ENCODE results near the gene TSEN2.
A peak's percentile ranks its signal among the peaks of the same experiment; 100 is the strongest.
"Not testable (repeated sequence)": the region's sequence is repeated elsewhere in the genome, so short reads cannot be mapped to it uniquely, and the experiment has no call there.

The TSEN2 gene
- total RNA-seq = 28.8 to 39.1 reads per million in 2 experiments

DNA sequence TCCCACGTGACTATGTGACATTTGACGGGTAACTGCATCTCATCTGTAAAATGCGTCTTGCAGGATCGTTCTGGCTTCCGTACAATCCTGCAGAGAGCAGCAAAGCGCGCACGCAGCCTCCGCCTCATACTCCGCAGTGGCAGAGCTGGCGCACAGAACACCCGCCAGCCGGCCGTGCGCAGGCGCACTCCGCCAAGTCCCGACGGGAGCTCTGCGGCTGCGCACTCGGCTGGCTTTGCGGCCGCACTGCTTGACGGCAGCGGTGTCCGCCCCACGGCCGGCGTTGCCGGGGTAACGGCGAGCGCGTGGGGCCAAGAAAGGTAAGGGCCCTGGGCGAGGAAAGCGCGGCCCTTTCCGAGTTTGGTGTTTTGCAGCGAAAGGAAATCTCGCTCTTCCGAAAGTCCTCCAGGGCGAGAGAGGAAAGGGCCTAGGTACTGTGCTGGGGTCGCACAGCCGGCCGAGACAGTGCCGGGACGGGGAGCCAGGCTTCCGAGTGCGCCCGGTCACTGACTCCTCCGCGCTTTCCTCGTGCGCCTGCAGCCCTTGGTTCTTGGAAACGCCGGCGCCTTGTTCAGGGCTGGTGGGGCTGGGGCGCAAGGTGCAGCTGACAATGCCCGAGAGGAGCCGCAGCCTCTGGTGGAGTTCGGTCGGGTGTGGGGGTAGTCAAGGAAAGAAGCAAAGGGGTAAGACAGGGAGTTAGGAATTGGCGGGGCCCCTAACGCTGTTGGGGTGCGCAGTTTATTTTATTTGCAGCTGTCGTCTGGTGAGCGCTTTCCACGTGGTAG lies at the start of gene TSEN2:
Gene TSEN2, plus strand, starts transcription at position 283 of the 785 bp plus-strand sequence. CDS start 5,321 bp downstream, outside the sequence.
- peak; percentile 93 for DNase-seq (ENCODE audit: low read depth)

DNA sequence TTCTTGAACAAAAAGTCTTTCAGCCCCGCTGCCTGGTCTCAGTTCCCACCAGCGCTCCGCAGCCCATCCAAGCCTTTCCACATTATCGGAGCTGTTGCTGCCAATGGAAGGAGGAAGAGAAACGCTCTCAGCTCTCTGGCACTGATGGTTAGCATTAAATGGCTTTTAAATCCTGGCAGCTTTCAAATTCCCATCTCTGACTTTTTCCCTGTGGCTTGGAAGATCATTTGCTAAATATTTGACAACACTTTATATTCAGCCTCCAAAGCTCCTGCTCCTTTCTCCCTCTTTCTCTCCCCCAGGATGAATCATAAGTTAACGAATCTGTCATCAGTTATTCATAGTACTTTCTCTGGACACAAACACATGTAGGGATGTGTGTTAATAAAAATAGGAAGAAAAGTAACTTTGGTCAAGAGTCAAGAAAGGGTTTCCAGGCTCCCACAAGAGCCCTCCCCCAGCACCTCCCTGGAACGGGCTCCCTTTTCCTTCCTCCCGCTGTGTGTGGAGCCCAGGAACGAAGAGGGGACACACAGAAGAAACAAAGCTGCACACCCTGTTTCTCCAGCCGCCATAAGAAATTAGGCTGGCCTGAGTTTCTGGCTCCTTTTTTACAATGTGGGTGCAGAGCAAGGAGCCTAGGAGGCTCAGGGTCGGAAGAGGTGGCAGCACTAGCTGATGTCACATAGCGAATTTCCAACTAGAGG lies 47.6 kb upstream of the TSEN2 start:
- DNase-seq (ENCODE audit: low read depth) = no peak

DNA sequence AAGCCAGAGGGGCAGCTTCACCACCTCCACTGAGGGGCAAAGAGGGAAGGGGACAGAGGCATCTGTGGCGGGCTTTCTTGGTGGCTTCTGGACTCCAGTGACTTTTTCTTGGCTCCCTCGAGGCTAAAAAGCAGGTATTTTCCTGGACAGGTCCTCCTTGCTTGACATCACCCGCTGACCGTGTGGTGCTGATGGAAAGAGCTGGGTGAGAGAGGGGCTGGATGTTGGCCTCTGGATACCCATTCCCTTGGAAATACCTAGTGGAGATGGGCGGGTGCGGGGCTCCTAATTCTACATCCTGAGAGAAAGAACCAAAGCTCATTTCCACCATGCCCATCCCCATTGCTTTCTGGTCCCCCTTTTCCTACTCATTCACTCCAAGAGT lies 47.1 kb upstream of the TSEN2 start:
- DNase-seq (ENCODE audit: low read depth) = no peak

DNA sequence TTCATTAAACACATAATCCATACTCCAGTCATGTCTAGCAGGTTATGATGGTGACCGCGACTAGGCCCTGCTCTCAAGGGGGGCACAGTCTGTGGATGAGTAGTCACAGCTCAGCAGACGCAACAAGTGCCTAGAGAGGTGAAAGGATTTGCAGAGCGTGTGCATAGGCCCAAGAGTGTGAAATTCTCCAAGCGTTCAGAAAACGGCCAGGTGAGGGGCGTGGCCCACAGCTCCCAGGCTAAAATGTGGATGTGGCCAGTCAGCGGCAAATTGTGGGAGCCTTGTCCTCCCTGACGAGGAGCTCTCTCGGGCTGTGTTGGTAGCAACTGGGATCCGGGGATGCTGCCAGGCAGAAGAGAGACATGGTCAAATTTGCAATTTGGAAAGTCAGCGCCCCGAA lies 46.4 kb upstream of the TSEN2 start:
- DNase-seq (ENCODE audit: low read depth) = no peak

DNA sequence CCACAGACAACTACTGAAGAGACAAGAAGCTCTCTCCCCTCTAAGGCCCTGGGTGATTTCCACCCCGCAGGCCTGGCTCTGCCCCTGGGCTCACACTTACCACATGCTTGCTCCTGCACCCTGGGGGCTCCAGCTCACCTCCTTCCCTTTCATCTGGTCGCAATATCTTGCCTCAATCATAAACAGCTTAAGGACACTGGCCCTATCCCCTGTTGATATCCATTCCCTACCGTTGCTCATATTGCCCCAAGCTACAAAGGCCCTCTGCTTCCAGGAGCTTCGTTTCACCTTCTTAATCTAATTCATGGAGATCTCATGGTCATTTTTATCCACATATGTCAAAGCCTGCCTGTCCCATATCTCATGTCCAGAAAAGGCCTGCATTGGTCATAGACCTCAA lies 46.0 kb upstream of the TSEN2 start:
- DNase-seq (ENCODE audit: low read depth) = no peak

DNA sequence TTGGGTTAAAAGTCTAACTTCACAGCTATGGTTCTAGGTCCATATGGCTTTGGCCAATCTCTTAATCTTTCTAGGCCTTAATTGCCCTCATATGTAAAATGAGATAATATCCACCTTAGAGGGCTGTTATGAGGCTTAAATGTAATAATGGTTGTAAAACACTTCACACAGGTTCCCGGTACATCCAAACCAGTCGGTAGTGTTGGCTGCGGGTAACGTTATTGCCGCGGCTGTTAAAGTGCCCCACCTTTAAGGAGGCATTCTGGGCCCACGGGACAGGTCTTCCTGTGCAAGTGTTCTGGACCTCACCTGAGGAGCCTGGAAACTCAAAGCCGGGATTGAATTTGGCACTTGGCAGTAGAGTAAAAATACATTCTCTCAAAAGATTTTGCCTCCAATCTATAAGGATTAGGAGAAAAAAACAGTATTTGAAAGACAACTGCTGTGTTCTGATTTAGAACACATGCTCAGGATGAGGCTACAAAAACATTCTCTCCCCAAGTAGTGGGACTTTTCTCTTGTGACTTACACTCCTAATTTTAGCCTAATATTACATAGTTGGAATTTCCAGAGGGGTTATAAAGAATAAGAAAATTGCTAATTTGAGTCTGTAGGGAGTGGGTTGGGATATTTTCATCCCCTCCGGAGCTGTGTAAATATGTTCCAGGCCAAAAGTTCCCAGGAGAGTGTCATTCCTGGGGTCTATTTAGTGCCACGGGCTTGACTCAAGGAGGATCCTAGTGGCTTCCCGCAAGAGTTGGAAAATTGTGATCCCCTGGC lies 44.9 kb upstream of the TSEN2 start:
- no peak for DNase-seq (ENCODE audit: low read depth)

DNA sequence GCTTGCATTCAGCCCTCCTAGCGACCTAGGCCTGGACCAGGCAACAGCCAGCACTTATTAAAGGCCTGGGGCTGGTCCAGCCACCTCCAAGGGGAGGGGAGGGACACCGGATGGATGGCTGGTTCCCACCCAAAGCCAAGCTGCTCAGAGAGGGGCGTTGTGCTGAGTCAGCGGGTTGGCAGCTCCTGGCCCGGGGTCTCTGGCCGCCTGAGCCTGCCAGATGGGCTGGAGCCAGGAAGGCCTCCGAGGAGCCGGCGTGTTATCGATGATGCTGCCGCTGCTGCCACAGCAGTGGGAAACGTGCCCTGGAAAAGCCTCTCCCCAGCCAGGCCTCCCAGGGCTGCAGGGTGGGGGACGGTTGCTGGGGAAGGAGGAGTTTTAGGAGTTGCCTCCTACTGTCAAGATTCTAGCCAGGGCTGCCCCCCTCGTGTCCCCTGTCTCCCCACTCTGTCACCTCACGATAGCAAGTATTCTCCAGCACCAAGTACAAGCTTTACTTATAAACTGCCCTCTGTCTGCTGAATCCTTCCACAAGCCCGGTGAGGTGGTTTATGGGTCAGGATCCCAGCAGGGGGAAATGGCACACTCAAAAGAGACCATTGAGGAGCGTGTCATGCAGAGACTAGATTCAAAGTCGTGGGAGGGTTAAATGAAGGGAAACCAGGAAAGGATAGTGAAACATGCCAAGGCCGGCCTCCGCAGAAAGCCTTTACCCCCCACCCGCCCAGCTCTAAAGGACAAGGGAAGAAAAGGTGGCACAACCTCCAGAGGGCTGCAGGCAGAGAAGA lies 43.2 kb upstream of the TSEN2 start:
- DNase-seq (ENCODE audit: low read depth) = no peak

DNA sequence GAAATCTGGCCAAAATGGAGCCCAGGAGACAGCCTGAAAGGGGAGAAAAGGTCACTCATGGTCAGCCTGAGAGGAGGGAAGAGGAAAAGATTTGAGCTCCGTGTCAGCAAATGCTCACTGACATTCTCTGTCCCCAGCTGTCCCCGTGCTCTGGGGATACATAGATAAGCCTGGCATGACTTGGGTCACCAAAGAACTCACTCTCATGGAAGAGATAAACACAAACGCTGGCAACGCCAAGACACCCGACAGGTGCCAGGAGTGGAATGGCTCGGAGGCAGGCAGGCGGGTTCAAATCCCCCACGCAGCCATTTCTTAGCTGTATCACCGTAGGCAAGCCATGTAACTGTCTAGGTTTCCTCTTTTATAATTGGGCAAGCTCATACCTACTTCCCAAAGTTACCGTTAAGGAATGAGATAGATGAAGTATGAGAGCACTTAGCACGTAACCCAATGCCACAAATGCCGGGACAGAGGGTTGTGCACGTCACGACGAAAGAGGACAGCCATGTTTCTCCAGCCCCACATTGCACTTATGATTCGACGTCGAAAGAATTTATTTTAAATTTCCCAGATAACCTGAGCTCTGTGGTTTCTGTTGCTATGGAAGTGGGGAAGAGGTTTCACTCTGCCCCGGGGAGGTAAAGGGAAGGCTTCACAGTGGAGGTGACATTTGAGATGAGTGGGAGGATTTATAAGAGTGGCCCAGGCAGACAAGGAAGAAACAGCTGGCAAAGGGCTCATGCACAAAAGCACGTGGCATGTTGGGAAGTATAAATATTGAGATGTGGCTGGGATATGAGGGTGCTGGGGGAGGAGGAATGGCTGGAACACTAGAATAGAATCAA lies 41.4 kb upstream of the TSEN2 start:
- DNase-seq (ENCODE audit: low read depth) = no peak

DNA sequence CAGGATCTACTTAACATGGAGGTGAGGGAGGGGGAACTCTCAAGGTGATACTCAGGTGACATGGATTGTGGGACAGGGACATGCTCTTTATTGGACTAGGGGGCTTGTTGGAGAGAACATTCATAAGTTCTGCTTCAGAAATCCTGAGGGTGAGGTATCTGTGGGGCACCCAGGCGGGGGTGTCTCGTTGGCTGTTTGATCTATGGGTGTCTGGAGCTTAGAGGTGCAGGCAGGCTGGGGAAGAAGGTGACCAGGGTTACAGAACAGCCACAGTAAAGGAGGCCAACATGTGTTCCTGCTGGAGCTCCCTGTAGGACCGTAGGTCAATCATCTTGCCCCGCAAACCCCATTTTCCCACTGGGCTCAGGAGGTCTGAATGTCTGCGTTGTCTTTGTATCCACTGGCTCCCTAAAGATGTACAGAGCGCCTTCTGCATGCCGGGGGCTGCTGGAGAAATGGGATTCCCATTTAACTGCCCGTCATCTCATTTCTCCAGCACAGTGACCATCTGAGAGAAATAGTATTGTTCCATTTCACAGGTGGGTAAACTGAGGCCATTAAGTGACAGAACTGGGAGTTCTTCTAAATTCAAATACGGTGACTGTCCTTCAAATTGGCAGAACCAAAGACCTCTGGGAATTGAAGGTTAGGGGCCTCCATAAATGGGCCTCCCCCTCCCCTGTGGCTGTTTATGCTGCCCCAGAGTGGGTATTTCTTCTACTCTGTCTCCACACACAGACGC lies 40.3 kb upstream of the TSEN2 start:
- DNase-seq (ENCODE audit: low read depth) = no peak

DNA sequence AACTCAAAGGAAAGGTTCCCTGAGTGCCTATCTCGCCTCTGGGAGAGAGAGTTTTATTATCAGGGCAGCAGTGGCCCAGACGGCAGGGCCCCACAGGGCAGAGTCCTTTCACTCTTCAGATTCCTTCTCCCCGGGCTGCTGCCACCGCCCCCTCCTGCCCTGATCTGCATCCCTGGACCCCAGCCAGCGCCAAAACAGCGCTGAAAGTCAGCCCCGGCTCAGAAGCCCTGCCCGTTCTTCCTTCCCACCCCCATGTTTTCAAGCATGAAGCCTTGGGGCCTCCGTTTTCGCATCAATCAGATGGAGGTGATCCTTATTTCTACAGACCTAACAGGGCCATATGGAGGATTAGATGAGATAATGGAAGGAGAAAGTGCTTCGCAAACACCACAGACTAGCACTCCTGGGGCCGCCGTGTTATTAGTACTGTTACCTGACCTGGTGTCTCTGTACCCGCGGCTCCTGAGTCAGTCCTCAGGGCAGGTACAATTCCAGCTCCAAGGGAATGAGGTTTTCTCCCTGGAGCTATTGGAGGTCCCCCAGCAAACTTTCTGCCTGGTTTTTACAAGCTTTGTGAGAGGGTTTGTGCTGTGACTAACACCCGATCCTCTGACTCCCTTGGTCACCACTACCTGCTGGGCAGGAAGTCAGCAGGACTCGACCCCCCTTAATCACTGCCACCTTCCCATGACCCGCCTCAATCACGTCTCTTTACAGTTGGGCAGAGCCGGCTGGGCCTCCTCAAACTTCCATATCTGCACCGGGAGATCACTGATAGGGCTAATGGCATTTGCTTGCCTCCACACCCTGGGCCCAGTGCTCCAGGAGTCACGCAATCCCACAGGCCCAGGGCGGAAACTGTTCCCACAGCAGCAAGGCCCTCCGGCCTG lies 39.5 kb upstream of the TSEN2 start:
- DNase-seq (ENCODE audit: low read depth) = no peak

DNA sequence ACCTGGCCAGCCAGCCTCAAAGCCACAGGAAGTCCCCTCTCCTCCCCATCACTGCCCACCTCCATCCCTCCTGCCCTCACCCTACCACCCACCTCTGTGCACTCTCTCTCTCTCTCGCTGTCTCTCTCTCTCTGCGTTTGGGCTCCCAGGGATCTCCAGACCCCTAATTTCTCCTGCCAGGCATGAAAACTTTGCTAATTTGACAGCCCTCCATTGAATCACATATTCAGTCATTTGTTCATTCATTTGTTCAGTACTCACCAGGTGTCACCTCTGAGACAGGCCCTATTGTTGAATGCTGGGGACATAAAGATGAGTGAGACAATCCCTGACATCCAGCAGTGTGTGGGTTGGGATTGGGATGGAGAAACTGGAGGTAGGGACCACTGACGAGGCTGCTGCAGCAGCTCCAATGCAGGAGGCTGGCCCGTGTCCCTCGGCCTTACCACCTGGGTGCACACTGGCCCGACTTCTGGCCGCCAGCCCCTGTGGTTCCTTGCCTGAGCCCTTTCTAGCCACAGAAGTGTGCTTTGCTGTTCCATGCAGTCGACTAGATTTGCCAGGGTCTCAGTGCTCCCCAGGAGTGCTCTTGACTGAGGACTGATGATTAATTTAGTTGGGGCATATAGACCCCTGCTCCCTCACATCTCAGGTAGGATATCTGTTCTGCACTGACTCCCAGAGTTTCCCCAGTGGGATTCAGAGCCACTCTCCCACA lies 38.6 kb upstream of the TSEN2 start:
- DNase-seq (ENCODE audit: low read depth) = no peak

DNA sequence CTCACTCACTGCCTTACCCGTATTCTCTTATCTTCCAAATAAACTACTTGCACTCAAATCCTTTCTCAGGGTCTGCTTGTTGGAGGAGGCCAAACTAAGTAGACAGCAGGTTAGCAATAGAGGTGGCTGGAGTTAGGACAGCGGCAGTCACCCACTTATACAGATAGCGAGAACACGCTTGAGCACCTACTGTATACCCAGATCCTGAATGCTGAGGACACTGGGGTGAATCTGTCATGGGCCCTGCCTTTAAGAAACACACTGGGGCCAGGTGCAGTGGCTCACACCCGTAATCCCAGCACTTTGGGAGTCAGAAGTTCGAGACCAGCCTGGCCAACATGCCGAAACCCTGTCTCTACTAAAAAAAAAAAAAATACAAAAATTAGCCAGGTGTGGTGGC lies 38.0 kb upstream of the TSEN2 start:
- DNase-seq (ENCODE audit: low read depth) = no peak

DNA sequence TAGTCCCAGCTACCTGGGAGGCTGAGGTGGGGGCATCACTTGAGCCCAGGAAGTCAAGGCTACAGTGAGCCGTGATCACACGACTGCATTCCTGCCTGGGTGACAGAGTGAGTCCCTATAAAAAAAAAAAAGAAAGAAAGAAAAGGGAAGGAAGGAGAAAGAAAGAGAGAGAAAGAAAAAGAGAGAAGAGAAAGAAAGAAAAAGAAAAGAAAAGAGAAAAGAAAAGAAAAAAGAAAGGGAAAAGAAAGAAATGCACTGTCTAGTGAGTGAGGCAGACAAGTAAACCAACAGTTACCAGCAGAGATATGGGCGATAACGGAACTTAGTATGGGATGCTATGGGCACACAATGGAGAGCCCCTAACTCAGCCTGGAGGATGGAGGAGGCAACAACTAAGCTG lies 37.2 kb upstream of the TSEN2 start:
- no peak for DNase-seq (ENCODE audit: low read depth)

DNA sequence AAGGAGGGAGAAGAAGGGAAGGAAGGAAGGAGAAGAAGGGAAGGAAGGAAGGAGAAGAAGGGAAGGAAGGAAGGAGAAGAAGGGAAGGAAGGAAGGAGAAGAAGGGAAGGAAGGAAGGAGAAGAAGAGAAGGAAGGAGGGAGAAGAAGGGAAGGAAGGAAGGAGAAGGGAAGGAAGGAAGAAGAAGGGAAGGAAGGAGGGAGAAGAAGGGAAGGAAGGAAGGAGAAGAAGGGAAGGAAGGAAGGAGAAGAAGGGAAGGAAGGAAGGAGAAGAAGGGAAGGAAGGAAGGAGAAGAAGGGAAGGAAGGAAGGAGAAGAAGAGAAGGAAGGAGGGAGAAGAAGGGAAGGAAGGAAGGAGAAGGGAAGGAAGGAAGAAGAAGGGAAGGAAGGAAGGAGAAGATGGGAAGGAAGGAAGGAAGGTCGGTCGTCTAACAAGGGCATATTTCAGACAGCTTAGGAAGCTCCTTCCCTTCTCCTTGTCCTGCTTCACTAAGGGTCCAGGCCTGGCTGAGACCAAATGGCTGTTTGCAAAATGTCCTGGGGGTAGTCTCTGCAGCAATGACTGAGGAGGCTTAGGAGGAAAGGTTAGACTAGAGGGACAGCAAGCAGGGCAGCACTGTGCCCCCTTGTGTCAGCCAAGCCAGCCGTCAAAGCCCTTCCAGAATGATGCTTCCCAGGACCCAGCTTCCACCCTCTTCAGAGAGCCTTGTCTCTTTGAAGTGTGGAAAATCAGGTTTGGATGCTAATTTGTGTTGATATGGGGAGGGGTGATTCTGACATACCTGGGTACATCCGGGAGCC lies 35.7 kb upstream of the TSEN2 start:
- not testable (repeated sequence) for DNase-seq (ENCODE audit: low read depth)

DNA sequence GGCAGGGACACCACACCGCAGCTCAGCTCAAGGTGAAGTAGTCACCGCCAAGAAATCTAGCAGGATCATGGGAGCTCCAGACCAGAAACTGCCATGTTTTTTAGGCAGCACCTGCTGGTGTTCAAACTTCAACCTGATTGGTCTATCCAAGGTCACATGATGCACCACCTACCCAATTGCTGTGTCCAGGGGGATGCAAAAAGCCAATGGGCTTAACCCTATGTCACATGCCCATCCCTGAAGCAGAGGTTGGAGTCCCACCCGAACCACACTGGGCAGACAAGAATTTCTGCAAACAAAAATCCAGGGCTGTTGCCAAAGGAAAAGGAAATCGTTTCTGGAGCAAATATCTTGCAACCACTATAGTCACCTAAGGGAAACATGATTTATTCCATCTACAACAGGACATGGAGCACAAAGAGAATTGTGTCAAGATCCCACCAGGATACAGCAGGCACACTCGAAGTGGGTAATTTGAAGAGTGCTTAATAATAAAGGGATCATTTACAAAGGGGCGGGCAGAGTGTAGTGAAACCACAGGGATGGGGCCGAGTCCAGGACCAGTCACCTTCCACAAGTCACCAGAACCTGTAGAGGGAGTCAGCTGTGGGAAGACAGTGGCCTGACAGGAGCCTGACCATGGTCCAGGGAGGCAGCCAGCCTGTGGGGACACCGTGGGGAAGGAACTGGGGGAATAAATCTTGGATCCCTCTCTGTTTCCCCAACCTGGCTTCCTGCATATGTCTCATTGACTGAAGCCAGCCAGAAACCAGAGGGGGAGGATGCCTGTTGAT lies 34.2 kb upstream of the TSEN2 start:
- no peak for DNase-seq (ENCODE audit: low read depth)

DNA sequence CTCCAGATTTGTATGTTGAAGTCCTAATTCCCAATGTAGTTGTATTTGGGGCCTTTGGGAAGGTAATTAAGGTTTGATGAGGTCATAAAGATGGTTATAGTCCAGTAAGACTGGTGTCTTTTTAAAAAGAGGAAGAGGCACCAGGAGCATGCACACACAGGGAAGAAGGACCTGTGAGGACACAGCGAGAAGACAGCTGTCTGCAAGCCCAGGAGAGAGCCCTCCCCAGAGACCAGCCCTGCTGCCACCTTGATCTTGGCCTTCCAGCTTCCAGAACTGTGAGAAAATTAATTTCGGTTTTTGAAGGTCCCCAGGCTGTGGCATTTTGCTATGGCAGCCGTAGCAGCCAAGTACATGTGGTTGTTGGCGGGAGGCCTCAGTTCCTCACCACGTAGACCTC lies 32.8 kb upstream of the TSEN2 start:
- no peak for DNase-seq (ENCODE audit: low read depth)

DNA sequence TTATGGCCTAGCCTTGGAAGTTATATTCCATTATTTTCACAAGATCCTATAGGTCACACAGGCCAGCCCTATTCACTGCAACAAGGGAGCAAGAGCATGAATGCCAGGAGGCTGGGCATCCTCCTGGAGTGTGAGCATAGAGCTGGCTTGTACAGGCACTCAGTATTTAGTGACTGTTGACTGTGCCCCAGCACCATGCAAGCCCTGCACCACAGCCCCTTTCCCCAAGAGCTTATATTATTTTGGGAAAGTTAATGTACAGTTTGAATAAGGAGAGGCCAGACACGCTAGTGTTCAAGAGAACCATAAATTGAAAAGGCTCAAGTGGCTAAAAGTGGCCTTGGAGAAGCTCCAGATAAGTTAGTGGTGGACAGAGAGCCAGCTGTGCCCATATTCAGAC lies 32.3 kb upstream of the TSEN2 start:
- no peak for DNase-seq (ENCODE audit: low read depth)

All from T follicular helper cell (primary cell).